Testis (tissue), 2 donors: ENCODE data around the gene ABHD17B.

Source experiments
- CTCF ChIP-seq, 3 experiments: fragments of 450-650 bp in 2 of 3; fragments of 200-600 bp in 1 of 3; sonication (generic) in 1 of 3; IDR thresholded peaks; one replicate each; pipeline ENCODE4 v1.5.1; 2016 to 2019; ENCODE audit warnings: antibody characterized with exemption in 3 of 3, mild to moderate bottlenecking in 2 of 3, moderate library complexity in 1 of 3
- POLR2A ChIP-seq: fragments of 450-650 bp; IDR thresholded peaks from one replicate; pipeline ENCODE4 v1.6.1; 2017; ENCODE audit warnings: antibody characterized with exemption, mild to moderate bottlenecking, moderate library complexity

GRCh38 chr9:71887362-71887761 lies 23.6 kb downstream of the ABHD17B start:
- TF ChIP-seq POLR2A (no peak), CTCF (IDR thresholded peaks at IDR 0.05) (no peak)
